ENCODE measurements around the gene ALOX15B. TPM values are rescaled to one million over a fixed set of nuclear protein-coding genes. Genes with fewer than 3 reads are reported as not detected.

Gene ALOX15B
- total and polyA plus RNA-seq, 2 of the 13 experiments (the other 11 are each of a cell fraction or from before 2014, with no cell fraction given), result not detected

DNA sequence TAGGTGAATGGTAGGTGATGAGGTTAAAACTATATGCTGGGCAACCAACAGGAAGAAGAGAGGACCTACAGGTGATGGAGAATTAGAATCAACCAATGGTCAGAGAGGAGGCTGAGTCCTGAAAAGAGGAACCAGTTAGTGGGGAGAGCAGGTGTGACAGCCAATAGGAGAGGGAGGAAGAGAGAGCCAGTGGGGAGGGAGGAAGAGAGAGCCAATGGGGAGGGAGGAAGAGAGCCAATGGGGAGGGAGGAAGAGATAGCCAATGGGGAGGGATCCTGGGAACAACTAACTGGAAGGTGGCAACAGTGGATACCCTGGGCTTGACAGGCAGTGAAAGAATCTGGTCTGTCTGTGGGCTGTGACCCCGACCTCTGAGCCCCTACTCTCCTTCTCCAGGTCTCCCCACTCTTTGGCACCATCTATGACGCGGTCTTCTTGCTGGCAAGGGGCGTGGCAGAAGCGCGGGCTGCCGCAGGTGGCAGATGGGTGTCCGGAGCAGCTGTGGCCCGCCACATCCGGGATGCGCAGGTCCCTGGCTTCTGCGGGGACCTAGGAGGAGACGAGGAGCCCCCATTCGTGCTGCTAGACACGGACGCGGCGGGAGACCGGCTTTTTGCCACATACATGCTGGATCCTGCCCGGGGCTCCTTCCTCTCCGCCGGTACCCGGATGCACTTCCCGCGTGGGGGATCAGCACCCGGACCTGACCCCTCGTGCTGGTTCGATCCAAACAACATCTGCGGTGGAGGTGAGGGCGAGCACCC lies 32.7 kb upstream of the ALOX15B start:
- WGBS (ENCODE audit: low lambda C conversion rate), result 71% methylated on average over 21 of the region's 30 CpGs
- no TSS peak for BruUV-seq (replicated peaks)
- CTCF ChIA-PET (ENCODE audit: low intra/inter-chr PET ratio, low total read pairs), result no interaction called here
- Histone ChIP-seq H3K36me3 (replicated peaks in 1 of 2; ENCODE audit: control insufficient read depth in 1 of 2, insufficient read depth in 2 of 2, low read length in 2 of 2) (no peaks in the 10 kb centered on the region), H3K4me3 (replicated peaks in 1 of 3; ENCODE audit: insufficient read depth in 1 of 3, low read depth in 2 of 3, low read length in 3 of 3) (no peak overlapping the region), H3K9ac (ENCODE audit: insufficient read depth, low read depth, low read length) (no peak overlapping the region), H2AFZ (ENCODE audit: low read length) (no peak overlapping the region), H3K4me2 (ENCODE audit: low read depth, low read length) (no peak overlapping the region), H3K27ac (ENCODE audit: extremely low read length, insufficient read depth, low read length) (no peak overlapping the region), H3K79me2 (ENCODE audit: insufficient read depth, low read length) (no peaks in the 10 kb centered on the region), H3K4me1 (ENCODE audit: insufficient read depth, low read length) (peaks cover 5% of the 10 kb centered on the region), H4K20me1 (ENCODE audit: insufficient read depth, low read length) (no peaks in the 10 kb centered on the region), H3K27me3 (ENCODE audit: control insufficient read depth in 1 of 2, insufficient read depth in 2 of 2, low read length in 2 of 2) (peaks cover 3 to 67% of the 10 kb centered on the region in 2 experiments), H3K9me3 (ENCODE audit: low read length) (no peaks in the 10 kb centered on the region)
- no peak for DNase-seq (ENCODE audit: low spot score)
- intact Hi-C loops (cut with micrococcal nuclease; ENCODE audit: unreplicated experiment), result loop anchor here (2.0 kb wide), 1 partner anchor 43 kb away; no protein-coding TSS in a partner anchor
- in situ Hi-C loops (cut with HindIII; ENCODE audit: extremely low pct_ligation_motif_present, low pct_unique_long_range_greater_than_20kb), result no loop called here
- ATAC-seq, result no peak
- POLR2A ChIA-PET, result no interaction called here
- no peak for FAIRE-seq
- TF ChIP-seq ZNF530 (CRISPR knock-in tag; IDR thresholded peaks at IDR 0.05; ENCODE audit: low read depth) (no peak), NFYC (CRISPR knock-in tag; IDR thresholded peaks at IDR 0.05) (peak; percentile 13; the same call in 1 of the 2 replicates)

DNA sequence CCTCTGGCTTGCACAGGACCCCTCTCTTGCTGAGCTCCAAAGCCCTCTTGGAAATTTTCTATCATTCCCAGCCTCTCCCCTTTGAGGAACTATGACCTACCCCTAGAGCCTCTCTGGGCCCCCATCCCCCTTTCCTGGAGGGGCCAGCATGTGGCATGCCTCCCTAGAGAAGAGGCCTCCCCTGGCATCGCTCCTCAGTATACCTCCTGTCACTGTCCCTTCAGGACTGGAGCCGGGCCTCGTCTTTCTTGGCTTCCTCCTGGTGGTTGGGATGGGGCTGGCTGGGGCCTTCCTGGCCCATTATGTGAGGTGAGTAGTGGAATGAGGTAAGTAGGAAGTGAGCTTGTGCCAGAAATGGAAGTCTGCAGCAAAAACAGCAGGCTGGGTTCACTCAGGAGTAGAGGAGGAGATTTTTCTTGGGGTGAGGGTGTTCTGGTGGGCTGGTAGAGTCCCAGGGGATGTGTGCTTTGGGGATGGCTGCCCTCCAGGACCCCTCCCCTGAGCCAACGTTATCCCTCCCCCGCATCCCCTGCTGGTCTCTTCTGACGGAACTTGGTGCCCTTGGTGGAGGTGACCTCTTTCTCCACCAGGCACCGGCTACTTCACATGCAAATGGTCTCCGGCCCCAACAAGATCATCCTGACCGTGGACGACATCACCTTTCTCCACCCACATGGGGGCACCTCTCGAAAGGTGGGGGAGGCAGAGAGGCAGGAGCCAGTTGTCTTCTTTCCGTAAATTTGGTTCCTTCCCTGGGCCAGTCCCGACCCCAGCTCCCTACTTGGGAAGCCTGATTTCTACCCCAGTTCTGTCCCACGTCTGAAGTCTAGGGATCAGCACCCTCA lies 31.8 kb upstream of the ALOX15B start:
- H3K27ac ChIP-seq (ENCODE audit: extremely low read length, insufficient read depth, low read length), result no peak overlapping the region
- no peak for TF ChIP-seq DNMT1 (CRISPR knock-in tag; IDR thresholded peaks at IDR 0.05)
- TF ChIP-seq ZNF367 (CRISPR knock-in tag; IDR thresholded peaks at IDR 0.05; ENCODE audit: borderline replicate concordance), result no peak
- TF ChIP-seq NKX3-1 (CRISPR knock-in tag; IDR thresholded peaks at IDR 0.05), result no peak
- TF ChIP-seq GFI1 (CRISPR knock-in tag; IDR thresholded peaks at IDR 0.05; ENCODE audit: borderline replicate concordance), result no peak
- TF ChIP-seq, protein P1, sequence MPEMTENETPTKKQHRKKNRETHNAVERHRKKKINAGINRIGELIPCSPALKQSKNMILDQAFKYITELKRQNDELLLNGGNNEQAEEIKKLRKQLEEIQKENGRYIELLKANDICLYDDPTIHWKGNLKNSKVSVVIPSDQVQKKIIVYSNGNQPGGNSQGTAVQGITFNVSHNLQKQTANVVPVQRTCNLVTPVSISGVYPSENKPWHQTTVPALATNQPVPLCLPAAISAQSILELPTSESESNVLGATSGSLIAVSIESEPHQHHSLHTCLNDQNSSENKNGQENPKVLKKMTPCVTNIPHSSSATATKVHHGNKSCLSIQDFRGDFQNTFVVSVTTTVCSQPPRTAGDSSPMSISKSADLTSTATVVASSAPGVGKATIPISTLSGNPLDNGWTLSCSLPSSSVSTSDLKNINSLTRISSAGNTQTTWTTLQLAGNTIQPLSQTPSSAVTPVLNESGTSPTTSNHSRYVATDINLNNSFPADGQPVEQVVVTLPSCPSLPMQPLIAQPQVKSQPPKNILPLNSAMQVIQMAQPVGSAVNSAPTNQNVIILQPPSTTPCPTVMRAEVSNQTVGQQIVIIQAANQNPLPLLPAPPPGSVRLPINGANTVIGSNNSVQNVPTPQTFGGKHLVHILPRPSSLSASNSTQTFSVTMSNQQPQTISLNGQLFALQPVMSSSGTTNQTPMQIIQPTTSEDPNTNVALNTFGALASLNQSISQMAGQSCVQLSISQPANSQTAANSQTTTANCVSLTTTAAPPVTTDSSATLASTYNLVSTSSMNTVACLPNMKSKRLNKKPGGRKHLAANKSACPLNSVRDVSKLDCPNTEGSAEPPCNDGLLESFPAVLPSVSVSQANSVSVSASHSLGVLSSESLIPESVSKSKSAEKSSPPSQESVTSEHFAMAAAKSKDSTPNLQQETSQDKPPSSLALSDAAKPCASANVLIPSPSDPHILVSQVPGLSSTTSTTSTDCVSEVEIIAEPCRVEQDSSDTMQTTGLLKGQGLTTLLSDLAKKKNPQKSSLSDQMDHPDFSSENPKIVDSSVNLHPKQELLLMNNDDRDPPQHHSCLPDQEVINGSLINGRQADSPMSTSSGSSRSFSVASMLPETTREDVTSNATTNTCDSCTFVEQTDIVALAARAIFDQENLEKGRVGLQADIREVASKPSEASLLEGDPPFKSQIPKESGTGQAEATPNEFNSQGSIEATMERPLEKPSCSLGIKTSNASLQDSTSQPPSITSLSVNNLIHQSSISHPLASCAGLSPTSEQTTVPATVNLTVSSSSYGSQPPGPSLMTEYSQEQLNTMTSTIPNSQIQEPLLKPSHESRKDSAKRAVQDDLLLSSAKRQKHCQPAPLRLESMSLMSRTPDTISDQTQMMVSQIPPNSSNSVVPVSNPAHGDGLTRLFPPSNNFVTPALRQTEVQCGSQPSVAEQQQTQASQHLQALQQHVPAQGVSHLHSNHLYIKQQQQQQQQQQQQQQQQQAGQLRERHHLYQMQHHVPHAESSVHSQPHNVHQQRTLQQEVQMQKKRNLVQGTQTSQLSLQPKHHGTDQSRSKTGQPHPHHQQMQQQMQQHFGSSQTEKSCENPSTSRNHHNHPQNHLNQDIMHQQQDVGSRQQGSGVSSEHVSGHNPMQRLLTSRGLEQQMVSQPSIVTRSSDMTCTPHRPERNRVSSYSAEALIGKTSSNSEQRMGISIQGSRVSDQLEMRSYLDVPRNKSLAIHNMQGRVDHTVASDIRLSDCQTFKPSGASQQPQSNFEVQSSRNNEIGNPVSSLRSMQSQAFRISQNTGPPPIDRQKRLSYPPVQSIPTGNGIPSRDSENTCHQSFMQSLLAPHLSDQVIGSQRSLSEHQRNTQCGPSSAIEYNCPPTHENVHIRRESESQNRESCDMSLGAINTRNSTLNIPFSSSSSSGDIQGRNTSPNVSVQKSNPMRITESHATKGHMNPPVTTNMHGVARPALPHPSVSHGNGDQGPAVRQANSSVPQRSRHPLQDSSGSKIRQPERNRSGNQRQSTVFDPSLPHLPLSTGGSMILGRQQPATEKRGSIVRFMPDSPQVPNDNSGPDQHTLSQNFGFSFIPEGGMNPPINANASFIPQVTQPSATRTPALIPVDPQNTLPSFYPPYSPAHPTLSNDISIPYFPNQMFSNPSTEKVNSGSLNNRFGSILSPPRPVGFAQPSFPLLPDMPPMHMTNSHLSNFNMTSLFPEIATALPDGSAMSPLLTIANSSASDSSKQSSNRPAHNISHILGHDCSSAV (CRISPR knock-in tag; IDR thresholded peaks at IDR 0.05; ENCODE audit: borderline replicate concordance), result no peak
- ATAC-seq (no peak), DNase-seq (ENCODE audit: low spot score) (no peak), FAIRE-seq (no peak)
- in situ Hi-C loops (cut with HindIII; ENCODE audit: extremely low pct_ligation_motif_present, low pct_unique_long_range_greater_than_20kb) (no loop called here), intact Hi-C loops (cut with micrococcal nuclease; ENCODE audit: unreplicated experiment) (loop anchor here (2.0 kb wide), 1 partner anchor 42 kb away; no protein-coding TSS in a partner anchor)
- H3K4me1 ChIP-seq (ENCODE audit: insufficient read depth, low read length), result peaks cover 2% of the 10 kb centered on the region
- no peak overlapping the region for H3K4me2 ChIP-seq (ENCODE audit: low read depth, low read length)
- H4K20me1 ChIP-seq (ENCODE audit: insufficient read depth, low read length), result no peaks in the 10 kb centered on the region
- H3K9me3 ChIP-seq (ENCODE audit: low read length), result no peaks in the 10 kb centered on the region
- H3K9ac ChIP-seq (ENCODE audit: insufficient read depth, low read depth, low read length), result no peak overlapping the region
- H3K27me3 ChIP-seq (ENCODE audit: control insufficient read depth in 1 of 2, insufficient read depth in 2 of 2, low read length in 2 of 2), result peaks cover 3 to 68% of the 10 kb centered on the region in 2 experiments
- ChIA-PET POLR2A (no interaction called here), CTCF (ENCODE audit: low intra/inter-chr PET ratio, low total read pairs) (no interaction called here)
- H3K79me2 ChIP-seq (ENCODE audit: insufficient read depth, low read length), result no peaks in the 10 kb centered on the region
- H3K4me3 ChIP-seq (replicated peaks in 1 of 3; ENCODE audit: insufficient read depth in 1 of 3, low read depth in 2 of 3, low read length in 3 of 3), result no peak overlapping the region
- no TSS peak for BruUV-seq (replicated peaks)
- 21% methylated on average over 11 of the region's 14 CpGs for WGBS (ENCODE audit: low lambda C conversion rate)
- no peaks in the 10 kb centered on the region for H3K36me3 ChIP-seq (replicated peaks in 1 of 2; ENCODE audit: control insufficient read depth in 1 of 2, insufficient read depth in 2 of 2, low read length in 2 of 2)
- H2AFZ ChIP-seq (ENCODE audit: low read length), result no peak overlapping the region
